GM19467 (cell line): ENCODE results near the gene KCNJ14.

Experiments
- ATAC-seq: cut with Tn5 transposase; IDR thresholded peaks from one replicate; pipeline ENCODE4 v1.9.1; 2021; ENCODE audit warnings: mild to moderate bottlenecking, moderate library complexity; ENCODE audit not compliant: unreplicated experiment

KCNJ14 gene

DNA sequence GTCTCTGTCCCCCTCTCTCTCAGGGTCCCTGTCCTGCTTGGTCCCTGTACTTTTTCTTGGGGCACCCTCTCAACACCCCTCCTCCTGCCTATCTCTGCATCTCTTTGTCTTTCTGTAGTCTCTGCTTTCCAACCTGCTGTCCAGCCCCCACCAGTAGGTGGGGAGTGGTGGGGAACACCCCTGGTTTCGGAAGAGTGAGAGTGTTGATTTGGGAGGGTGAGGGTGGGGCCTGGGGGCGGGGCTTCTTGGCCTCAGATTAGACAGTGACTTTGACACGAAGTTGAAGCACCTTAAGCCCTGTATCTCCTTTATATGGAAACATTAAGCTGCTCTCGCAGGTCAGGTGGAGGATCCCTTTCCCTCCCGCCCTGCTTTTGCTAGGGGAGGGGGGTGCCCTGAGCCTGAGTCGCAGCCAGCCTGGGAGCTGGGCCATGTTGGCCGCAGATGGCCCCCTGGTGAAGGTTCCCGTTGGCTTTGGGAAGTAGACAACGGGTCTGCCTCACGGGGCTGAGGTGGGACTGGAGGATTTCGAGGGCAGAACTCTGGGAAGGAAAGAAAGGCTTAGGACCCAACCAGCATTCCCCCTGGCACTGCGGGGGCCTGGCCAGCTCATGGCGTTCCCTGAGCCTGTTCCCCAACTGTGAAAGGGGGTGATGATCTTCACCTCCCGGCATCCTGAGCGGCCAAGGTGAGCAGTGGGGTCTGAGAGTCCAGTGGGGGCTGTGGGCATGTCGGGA is at the start of gene KCNJ14:
Gene KCNJ14 (plus strand): TSS at position 404 of the 737 bp plus-strand sequence. CDS start 6,151 bp downstream, outside the sequence.
- ATAC-seq, result no peak

DNA sequence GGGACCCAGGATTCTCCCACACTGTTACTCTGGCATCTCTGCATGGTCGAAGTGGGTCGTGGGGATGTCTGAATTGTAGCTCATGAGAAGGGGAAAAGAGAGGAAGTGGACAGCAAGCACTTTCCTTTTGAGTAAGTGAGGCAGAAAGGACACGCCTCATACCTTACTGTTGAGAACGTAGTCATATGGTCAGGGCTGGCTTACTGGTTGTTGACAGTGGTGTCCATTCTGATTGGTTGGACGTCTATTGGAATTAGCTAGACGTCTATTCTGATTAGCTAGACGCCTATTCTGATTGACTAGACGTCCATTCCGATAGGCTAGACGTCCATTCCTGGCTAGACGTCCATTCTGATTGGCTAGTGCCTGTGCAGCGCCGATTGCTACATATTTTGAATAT is 49.5 kb upstream of the KCNJ14 start:
- ATAC-seq, result no peak

DNA sequence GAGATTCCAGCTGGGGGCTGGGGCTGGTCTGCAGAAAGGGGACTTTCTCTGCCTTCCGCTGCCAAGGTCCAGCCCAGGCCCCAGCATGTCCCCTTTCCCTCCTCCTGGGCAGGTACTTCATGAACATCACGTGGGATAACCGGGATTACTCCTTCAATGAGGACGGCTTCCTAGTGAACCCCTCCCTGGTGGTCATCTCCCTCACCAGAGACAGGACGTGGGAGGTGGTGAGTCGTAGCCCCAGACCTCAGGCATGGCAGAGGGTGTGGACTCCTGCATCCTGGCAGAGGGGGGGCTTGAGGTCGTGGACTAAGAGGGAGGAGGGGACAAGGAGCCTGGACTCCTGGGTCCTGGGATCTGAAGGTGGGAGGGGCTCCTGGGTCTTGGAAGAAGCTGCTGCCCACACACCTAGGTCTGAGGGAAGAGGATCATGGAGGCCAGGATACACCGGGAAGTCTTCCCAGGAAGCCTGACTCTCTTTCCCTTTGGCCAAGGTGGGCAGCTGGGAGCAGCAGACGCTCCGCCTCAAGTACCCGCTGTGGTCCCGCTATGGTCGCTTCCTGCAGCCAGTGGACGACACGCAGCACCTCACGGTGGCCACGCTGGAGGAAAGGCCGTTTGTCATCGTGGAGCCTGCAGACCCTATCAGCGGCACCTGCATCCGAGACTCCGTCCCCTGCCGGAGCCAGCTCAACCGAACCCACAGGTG is 41.3 kb upstream of the KCNJ14 start:
- ATAC-seq, result no peak

DNA sequence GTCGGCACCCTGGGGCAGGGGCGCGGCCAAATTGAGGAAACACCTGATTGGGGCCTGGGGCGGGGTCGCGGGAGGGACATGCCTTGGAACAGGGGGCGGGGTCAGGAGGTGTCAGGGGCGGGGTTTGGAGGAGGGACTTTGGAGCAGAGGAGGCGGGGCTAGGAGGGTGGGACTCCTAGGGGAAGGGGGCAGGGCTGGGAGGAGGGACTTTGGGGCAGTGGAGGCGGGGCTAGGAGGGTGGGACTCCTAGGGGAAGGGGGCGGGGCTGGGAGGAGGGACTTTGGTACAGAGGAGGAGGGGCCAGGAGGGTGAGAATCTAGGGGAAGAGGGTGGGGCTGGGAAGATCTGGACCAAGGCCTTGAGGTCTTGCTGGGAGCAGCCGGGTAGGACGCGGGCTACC is 40.0 kb upstream of the KCNJ14 start:
- no peak for ATAC-seq

DNA sequence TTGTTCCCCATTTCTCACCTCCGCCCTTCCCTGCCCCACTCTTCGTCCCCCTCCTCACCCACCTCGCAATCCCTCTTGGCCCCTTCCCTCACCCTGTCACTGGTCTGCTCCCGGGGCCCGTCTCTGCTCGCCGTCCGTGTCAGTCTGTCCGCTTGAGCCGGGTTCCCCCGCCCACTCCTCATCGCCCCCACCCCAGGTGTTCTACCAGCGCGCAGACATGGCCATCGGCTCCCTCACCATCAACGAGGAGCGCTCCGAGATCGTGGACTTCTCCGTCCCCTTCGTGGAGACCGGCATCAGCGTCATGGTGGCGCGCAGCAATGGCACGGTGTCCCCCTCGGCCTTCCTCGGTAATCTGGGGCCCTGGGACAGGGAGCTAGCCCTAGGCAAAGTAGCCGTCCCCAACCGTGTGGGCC is 39.6 kb upstream of the KCNJ14 start:
- no peak for ATAC-seq

DNA sequence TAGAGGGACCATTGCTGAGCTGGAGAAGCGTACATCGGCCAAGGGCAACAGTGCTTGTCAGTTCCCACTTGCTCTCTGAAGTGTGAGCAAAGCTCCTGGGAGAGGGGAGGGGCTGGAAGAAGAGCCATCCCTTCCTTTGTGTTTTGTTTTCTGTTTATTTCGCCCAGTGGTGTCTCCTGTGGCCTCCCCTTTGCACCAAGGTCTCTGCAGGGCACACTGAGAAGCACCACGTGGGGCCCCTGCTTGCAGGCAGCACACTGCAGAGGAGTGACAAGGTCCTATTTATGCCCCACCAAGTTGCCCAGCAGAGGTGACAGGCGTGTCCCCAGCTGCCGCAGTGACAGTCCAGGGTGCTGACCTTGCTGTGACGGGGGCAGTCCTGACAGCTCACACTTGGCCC is 38.0 kb upstream of the KCNJ14 start:
- ATAC-seq, result no peak

DNA sequence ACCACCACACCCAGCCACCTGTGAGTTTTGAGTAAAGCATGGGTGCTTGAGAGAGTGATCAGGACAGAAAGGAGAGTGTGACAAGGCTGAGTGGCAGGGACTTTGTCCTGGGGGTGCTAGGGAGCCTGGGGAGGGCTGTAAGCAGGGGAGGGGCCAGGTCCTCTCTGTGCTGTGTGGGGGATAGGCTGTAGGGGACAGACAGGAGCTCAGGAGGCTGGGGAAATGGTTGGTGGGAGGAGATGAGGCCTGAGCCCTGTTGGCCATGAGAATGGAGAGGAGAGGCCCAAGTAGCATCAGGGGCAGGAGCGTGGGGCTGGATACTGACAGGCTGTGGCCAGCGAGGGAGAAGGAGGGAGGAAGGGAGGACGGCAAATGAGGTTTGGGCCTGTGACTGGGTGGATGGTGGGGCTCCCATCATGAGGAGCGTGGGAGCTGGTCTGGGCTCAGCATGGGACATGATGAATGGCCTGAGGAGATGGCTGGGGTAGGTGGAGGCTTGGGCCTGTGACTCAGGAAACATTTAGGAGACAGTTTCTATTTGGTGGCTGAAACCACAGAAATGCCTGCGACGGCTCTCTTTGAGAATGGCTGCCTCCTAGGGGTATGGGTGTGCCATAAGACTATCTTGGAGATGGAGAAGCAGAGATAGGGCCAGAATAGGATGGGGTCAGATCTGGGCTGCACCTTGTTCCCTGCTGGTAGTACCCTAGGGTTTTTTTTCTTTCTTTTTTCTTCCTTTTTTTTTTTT is 36.9 kb upstream of the KCNJ14 start:
- ATAC-seq, result no peak

DNA sequence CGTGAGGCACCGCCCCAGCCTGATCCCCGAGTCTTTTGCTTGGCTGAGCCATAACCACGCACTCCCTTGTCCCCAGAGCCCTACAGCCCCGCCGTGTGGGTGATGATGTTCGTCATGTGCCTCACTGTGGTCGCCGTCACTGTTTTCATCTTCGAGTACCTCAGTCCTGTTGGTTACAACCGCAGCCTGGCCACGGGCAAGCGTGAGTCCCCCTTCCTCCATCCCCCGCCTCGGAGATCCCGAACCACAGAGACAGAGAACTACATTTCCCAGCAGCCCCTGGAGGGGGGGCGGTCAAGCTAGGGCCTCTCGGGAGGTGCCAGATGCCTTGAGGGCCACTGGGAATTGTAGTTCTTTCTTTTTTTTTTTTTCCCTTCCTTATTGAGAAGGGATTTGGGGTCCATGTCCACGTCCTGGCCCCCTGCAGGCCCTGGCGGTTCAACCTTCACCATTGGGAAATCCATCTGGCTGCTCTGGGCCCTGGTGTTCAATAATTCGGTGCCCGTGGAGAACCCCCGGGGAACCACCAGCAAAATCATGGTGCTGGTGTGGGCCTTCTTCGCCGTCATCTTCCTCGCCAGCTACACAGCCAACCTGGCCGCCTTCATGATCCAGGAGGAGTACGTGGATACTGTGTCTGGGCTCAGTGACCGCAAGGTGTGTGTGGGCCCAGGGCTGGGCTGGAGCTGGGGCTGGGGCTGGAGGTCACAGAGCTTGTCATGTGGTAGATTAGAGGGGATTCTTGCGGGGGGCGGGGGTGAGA is 36.0 kb upstream of the KCNJ14 start:
- ATAC-seq, result peak; percentile 61

DNA sequence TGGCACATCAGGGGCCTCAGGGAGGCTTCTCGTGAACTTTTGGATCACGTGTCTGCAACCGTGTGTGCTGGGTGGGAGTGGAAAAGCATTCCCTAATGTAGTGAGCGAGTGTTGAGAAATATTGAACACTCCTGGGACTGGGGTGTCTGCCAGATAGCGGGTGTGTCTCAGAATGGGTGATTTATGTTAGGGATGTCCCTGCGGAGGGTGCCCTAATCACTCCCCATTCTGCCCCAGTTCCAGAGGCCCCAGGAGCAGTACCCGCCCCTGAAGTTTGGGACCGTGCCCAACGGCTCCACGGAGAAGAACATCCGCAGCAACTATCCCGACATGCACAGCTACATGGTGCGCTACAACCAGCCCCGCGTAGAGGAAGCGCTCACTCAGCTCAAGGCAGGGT is 33.8 kb upstream of the KCNJ14 start:
- no peak for ATAC-seq

DNA sequence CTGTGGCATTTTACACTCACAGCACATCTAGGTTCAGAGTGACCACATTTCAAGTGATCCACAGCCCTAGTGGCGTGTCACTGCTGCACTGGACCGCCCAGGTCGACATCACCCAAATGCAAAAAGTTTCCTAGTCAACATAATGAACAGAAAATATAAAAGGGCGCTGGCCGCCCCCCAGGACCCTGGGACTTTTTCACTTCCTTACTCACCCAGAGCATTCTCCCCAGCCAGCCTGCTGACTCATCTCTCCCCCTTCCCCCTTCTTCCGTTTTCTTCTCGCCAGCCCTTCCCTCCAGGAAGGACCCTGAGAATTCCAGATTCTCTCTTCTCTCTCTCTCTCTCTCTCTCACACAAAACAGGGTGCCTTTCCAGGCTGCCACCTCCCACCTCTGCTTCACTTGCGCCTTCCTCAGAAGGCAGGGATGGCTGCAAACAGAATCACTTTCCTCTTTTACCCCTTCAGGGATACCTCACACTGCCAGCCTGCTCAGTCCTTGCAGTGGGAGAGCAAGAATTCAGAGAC is 30.6 kb upstream of the KCNJ14 start:
- ATAC-seq, result no peak

DNA sequence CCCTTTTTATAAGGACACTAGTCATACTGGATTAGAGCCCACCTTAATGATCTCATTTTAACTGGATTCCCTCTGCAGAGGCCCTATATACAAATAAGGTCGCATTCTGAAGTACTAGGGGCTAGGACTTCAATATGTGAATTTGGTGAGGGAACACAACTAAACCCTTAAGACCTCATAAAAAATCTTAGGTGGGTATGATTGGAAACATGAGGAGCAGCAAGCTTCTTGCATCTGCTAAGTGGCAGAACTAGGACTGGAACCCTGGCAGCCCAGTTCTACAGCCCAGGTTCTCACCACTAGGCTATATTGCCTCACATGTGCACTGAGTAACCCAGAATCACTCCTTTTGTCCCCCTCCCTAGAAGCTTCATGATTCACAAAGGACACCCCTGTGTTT is 26.7 kb upstream of the KCNJ14 start:
- no peak for ATAC-seq

DNA sequence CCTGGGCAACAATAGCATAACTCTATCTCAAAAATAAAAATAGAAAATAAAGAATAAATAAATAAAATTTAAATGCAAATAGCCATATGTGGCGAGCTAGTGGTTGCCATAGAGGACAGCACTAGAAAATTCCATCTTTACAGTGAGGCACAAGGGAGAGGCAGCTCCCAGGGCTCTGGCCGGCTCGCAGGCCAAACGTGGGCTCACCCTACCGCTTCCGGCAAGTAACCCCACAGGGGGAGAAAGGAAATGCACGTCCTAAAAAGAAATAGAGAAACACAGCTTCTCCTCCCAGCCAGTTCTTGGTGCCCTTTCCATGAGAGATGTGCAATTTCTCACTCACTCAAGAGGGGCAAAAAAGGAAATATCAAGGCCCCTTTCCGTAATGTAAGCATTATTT is 22.0 kb upstream of the KCNJ14 start:
- no peak for ATAC-seq

DNA sequence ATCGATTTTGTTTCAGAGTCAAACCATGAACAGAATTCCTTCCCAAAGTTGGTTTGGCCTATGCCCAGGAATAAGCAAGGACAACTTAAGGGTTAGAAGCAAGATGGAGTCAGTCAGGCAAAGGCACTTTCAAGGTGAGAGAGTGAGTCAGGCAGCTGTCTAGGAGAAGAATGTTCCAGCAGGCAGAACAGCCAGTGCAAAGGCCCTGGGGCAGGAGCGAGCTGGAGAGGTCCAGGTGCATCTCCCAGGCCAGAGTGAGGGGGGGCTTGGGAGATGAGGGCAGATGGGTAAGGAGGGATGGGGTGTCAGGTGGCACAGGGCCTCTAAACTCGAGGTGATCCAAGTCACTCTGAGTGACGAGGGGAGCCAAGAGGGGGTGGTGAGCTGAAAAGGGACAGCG is 18.8 kb upstream of the KCNJ14 start:
- no peak for ATAC-seq

DNA sequence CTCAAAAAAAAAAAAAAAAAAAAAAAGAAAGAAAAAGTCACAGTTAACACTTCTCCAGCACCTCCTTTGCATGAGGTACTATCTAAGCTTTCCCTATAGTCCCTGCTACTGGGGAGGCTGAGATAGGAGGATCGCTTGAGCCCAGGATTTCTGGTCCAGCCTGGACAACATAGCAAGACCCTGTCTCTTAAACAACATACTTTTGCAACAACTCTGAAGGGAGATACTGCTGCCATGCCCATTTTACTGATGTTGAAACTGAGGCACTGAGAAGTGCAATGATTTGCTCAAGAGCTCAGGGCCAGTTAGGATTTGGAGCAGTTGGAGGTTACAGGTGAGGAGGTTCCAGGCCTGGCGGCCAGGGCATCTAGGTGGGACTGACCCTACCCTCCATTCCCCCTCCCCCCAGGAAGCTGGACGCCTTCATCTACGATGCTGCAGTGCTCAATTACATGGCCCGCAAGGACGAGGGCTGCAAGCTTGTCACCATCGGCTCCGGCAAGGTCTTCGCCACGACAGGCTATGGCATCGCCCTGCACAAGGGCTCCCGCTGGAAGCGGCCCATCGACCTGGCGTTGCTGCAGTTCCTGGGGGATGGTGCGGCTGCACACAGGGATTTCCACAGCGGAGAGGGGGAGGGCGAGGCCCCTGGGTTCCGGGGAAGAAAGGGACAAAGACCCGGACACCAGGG is 13.9 kb upstream of the KCNJ14 start:
- no peak for ATAC-seq

DNA sequence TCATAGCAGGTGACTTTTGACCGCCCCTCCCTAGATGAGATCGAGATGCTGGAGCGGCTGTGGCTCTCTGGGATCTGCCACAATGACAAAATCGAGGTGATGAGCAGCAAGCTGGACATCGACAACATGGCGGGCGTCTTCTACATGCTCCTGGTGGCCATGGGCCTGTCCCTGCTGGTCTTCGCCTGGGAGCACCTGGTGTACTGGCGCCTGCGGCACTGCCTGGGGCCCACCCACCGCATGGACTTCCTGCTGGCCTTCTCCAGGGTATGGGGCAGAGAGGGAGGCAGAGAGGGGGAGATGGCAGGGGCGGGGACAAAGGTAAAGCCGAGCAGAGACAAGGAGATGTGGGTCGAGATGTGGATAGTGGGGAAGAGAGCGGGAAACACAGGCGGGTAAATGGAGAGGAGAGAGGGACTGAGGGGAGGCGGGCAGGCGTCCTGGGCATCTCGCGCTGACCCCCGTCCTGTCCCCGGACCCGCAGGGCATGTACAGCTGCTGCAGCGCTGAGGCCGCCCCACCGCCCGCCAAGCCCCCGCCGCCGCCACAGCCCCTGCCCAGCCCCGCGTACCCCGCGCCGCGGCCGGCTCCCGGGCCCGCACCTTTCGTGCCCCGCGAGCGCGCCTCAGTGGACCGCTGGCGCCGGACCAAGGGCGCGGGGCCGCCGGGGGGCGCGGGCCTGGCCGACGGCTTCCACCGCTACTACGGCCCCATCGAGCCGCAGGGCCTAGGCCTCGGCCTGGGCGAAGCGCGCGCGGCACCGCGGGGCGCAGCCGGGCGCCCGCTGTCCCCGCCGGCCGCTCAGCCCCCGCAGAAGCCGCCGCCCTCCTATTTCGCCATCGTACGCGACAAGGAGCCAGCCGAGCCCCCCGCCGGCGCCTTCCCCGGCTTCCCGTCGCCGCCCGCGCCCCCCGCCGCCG is 13.0 kb upstream of the KCNJ14 start:
- no peak for ATAC-seq

DNA sequence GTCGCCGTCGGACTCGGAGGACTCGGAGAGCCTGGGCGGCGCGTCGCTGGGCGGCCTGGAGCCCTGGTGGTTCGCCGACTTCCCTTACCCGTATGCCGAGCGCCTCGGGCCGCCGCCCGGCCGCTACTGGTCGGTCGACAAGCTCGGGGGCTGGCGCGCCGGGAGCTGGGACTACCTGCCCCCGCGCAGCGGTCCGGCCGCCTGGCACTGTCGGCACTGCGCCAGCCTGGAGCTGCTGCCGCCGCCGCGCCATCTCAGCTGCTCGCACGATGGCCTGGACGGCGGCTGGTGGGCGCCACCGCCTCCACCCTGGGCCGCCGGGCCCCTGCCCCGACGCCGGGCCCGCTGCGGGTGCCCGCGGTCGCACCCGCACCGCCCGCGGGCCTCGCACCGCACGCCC is 12.1 kb upstream of the KCNJ14 start:
- ATAC-seq, result no peak

DNA sequence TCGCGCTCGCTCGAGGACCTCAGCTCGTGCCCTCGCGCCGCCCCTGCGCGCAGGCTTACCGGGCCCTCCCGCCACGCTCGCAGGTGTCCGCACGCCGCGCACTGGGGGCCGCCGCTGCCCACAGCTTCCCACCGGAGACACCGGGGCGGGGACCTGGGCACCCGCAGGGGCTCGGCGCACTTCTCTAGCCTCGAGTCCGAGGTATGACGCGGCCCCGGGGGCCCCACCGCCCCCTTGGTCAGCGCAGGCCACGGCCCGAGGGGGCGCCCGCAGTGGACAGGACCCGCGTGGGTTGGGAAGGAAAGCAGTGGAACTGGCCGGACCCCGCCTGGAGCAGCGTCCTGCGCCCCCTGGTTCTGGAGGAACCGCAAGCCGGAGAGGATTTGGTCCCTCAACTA is 11.6 kb upstream of the KCNJ14 start:
- no peak for ATAC-seq

DNA sequence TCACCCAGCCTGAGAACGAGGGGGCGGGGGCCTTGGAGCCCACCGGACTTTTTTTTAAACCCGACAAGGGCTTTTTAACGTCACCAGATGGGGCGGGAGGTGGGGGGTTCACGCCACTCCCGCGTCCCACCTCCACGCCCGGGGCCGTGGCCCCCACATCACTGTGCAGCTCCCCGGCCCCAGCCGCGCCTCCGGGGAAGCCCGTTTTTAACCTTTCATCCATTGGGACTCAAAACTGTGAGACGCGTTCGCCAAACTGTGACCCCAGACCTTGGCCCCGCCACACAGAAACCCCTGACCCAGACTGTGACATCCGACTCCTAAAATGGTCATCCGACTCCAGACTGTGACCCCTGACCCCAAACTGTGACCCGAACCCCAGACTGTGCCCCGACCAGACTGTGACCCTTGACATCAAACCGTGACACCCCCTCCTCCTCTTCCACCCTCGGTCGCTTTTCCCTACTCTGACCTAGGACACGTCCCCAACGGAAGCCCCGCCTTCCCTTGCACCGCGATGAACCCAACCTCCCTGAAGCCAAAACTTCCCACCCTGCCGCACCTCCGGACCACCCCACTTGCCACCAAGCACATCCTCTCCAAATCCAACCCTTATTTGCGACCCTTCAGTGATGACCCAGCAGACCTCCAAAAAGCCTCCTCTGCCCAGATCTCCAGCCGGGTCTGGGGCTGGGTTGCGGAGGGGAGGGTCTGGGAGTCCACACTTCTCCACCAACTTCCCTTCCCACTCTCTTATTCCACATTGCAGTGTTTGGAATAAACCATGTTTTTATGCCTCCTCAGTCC is 11.0 kb upstream of the KCNJ14 start:
- no peak for ATAC-seq

DNA sequence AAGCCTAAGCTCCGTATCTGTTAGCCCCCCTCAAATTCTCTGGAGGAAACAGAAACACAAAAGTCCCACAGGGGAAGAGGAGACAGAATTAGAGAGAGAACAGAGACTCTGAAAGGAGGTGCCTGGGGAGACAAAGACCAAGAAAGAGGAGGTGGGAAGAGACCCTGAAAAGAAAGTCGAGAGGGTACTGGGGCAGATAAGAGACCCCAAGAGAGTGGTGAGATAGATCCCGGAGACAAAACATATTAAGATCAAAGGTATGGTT is 10.5 kb upstream of the KCNJ14 start:
- no peak for ATAC-seq
